RWPE2 (cell line): ENCODE measurements around the gene SMYD3.

ENCODE experiments used
- ATAC-seq: fragments of 200-7000 bp; cut with Tn5 transposase; 3 replicates; pipeline ENCODE4 v1.9.1; 2021; ENCODE audit warnings: low read depth
- DNase-seq: peaks from one replicate; pipeline ENCODE4 v3.0.0-alpha.2; 2020; ENCODE audit warnings: low spot score
- H3K27ac ChIP-seq: fragments of 450-650 bp; 2 replicates; pipeline ENCODE4 v1.5.1; 2017; ENCODE audit warnings: mild to moderate bottlenecking; ENCODE audit not compliant: poor library complexity, severe bottlenecking
- H3K27me3 ChIP-seq: fragments of 250-450 bp; sonication (Bioruptor Pico); 2 replicates; pipeline ENCODE4 v1.5.1; 2021; ENCODE audit warnings: mild to moderate bottlenecking, moderate library complexity; ENCODE audit not compliant: insufficient read depth, poor library complexity, severe bottlenecking
- H3K36me3 ChIP-seq: fragments of 250-450 bp; sonication (Bioruptor Pico); 2 replicates; pipeline ENCODE4 v1.5.1; 2020; ENCODE audit warnings: low read depth, mild to moderate bottlenecking, moderate library complexity
- H3K4me1 ChIP-seq: fragments of 250-450 bp; sonication (Bioruptor Pico); 2 replicates; pipeline ENCODE4 v1.5.1; 2021; ENCODE audit warnings: mild to moderate bottlenecking, moderate library complexity; ENCODE audit not compliant: insufficient read depth, poor library complexity, severe bottlenecking
- H3K4me3 ChIP-seq: fragments of 250-450 bp; sonication (Bioruptor Pico); 2 replicates; pipeline ENCODE4 v1.5.1; 2021; ENCODE audit warnings: mild to moderate bottlenecking, moderate library complexity; ENCODE audit not compliant: severe bottlenecking
- H3K9me3 ChIP-seq: fragments of 250-450 bp; sonication (Bioruptor Pico); 2 replicates; pipeline ENCODE4 v1.5.1; 2021; ENCODE audit warnings: mild to moderate bottlenecking, moderate library complexity; ENCODE audit not compliant: severe bottlenecking
- CTCF ChIP-seq: fragments of 450-650 bp; IDR thresholded peaks from one replicate; pipeline ENCODE4 v1.5.1; 2017; ENCODE audit warnings: mild to moderate bottlenecking, moderate library complexity; ENCODE audit not compliant: poor library complexity, severe bottlenecking

SMYD3 gene

GRCh38 chr1:246136477-246136876, 370.6 kb downstream of the SMYD3 start:
- Histone ChIP-seq H3K36me3 (no peaks in the 10 kb centered on the region), H3K4me1 (peaks cover 21% of the 10 kb centered on the region), H3K4me3 (no peak overlapping the region), H3K27me3 (no peaks in the 10 kb centered on the region), H3K27ac (no peak overlapping the region), H3K9me3 (no peaks in the 10 kb centered on the region)
- no peak for ATAC-seq
- DNase-seq = no peak
- TF ChIP-seq CTCF = no peak

GRCh38 chr1:246134789-246135188, 372.3 kb downstream of the SMYD3 start:
- no peak for DNase-seq
- ATAC-seq = no peak
- peaks cover 9% of the 10 kb centered on the region for H3K4me1 ChIP-seq
- H3K27me3 ChIP-seq = no peaks in the 10 kb centered on the region
- TF ChIP-seq CTCF = no peak
- H3K36me3 ChIP-seq = no peaks in the 10 kb centered on the region
- no peak overlapping the region for H3K27ac ChIP-seq
- no peaks in the 10 kb centered on the region for H3K9me3 ChIP-seq
- H3K4me3 ChIP-seq = no peak overlapping the region

- Histone ChIP-seq H3K36me3 (no peaks in the 10 kb centered on the region), H3K4me3 (no peak overlapping the region), H3K27ac (no peak overlapping the region), H3K4me1 (no peaks in the 10 kb centered on the region), H3K27me3 (no peaks in the 10 kb centered on the region), H3K9me3 (no peaks in the 10 kb centered on the region)
- DNase-seq = no peak
- no peak for ATAC-seq
- no peak for TF ChIP-seq CTCF
Measured at GRCh38 chr1:246131095-246131494, 376.0 kb downstream of the SMYD3 start.

GRCh38 chr1:246128494-246129069, 378.5 kb downstream of the SMYD3 start:
- DNase-seq = no peak
- TF ChIP-seq CTCF = no peak
- no peaks in the 10 kb centered on the region for H3K4me1 ChIP-seq
- H3K9me3 ChIP-seq = no peaks in the 10 kb centered on the region
- no peaks in the 10 kb centered on the region for H3K36me3 ChIP-seq
- ATAC-seq = no peak
- no peak overlapping the region for H3K27ac ChIP-seq
- no peaks in the 10 kb centered on the region for H3K27me3 ChIP-seq
- H3K4me3 ChIP-seq = no peak overlapping the region

GRCh38 chr1:246126580-246126979, 380.5 kb downstream of the SMYD3 start:
- H3K4me1 ChIP-seq = no peaks in the 10 kb centered on the region
- ATAC-seq (no peak), DNase-seq (no peak)
- no peak overlapping the region for H3K4me3 ChIP-seq
- H3K27me3 ChIP-seq = no peaks in the 10 kb centered on the region
- no peak for TF ChIP-seq CTCF
- no peaks in the 10 kb centered on the region for H3K9me3 ChIP-seq
- no peak overlapping the region for H3K27ac ChIP-seq
- no peaks in the 10 kb centered on the region for H3K36me3 ChIP-seq
